ENCODE results near the gene MISP3. TPM values are rescaled to one million over a fixed set of nuclear protein-coding genes. Genes with fewer than 3 reads are reported as not detected.
A peak's percentile ranks its signal among the peaks of the same experiment; 100 is the strongest.

The MISP3 gene
- polyA plus RNA-seq, 1 donor (not counting 4 experiments of a cell fraction or from before 2014, with no cell fraction given), result 0.79 TPM

DNA sequence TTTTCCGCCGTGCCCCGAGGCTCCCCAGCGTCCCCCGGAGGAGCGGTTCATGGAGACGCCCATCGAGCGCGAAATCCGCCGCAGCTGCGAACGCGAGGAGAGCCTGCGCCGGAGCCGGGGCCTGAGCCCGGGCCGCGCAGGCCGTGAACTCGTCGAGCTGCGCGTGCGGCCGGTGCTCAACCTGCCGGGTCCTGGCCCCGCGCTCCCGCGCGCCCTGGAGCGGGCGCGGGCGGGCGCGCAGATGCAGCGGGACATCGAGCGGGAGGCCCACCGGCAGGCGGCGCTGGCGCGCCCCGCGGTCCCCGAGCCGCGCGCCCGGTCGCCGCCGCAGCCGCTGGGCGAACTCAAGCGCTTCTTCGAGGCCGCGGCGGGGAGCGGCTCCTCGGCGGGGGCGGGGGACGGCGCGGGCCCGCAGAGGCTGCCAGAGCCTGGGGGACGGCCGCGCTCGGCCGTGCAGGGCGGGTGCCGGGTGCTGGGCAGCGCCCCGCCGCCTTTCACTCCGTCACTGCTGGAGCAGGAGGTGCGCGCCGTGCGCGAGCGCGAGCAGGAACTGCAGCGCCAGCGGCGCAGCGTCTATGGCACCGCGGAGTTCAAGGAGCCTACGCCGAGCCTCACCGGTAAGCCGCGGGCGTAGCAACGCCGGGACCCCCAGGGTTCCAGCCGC, 807 bp downstream of the MISP3 start:
- no peaks in the 10 kb centered on the region for H3K36me3 ChIP-seq (ENCODE audit: control insufficient read depth in 2 of 2, extremely low read depth in 1 of 2, insufficient read depth in 2 of 2, low read length in 2 of 2)
- H3K9me3 ChIP-seq (ENCODE audit: control insufficient read depth, low read depth, low read length), result no peaks in the 10 kb centered on the region
- no peaks in the 10 kb centered on the region for H3K9me1 ChIP-seq (ENCODE audit: control insufficient read depth, extremely low read depth, insufficient read depth, low read length)
- FAIRE-seq (no peak), DNase-seq (ENCODE audit: low read depth, low spot score) (no peak)
- dilution Hi-C loops (cut with MboI; ENCODE audit: extremely low pct_ligation_motif_present, low sequenced_read_pairs), result no loop called here
- peak overlapping the region; percentile 88 for H2AFZ ChIP-seq (ENCODE audit: control insufficient read depth, low read length)
- peak overlapping the region; percentile 91 for H3K4me2 ChIP-seq (ENCODE audit: control insufficient read depth, extremely low read depth, insufficient read depth, low read depth, low read length)
- peaks cover 1% of the 10 kb centered on the region for H3K79me2 ChIP-seq (ENCODE audit: control insufficient read depth, insufficient read depth, low read length)
- TF ChIP-seq, protein P1, sequence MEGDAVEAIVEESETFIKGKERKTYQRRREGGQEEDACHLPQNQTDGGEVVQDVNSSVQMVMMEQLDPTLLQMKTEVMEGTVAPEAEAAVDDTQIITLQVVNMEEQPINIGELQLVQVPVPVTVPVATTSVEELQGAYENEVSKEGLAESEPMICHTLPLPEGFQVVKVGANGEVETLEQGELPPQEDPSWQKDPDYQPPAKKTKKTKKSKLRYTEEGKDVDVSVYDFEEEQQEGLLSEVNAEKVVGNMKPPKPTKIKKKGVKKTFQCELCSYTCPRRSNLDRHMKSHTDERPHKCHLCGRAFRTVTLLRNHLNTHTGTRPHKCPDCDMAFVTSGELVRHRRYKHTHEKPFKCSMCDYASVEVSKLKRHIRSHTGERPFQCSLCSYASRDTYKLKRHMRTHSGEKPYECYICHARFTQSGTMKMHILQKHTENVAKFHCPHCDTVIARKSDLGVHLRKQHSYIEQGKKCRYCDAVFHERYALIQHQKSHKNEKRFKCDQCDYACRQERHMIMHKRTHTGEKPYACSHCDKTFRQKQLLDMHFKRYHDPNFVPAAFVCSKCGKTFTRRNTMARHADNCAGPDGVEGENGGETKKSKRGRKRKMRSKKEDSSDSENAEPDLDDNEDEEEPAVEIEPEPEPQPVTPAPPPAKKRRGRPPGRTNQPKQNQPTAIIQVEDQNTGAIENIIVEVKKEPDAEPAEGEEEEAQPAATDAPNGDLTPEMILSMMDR (optimal IDR thresholded peaks at IDR 0.05 in 1 of 3, IDR thresholded peaks at IDR 0.05 in 1 of 3, conservative IDR thresholded peaks at IDR 0.05 in 1 of 3; ENCODE audit: extremely low read depth in 1 of 3, insufficient read depth in 2 of 3, low read length in 3 of 3), result peak in 2 of 3 experiments; percentile 23 to 68
- no peak for TF ChIP-seq EZH2 (IDR thresholded peaks at IDR 0.05; ENCODE audit: low read length)
- peak overlapping the region; percentile 74 for H3K9ac ChIP-seq (ENCODE audit: control insufficient read depth, extremely low read depth, insufficient read depth, low read length)
- peaks cover 23% of the 10 kb centered on the region for H3K27me3 ChIP-seq (ENCODE audit: control insufficient read depth, extremely low read depth, insufficient read depth, low read length)
- no peaks in the 10 kb centered on the region for H4K20me1 ChIP-seq (ENCODE audit: control insufficient read depth, extremely low read depth, insufficient read depth, low read length)
- peaks cover 24% of the 10 kb centered on the region for H3K4me1 ChIP-seq (ENCODE audit: control insufficient read depth, extremely low read depth, insufficient read depth, low read length)
- peak overlapping the region; percentile 61 to 98 (median 87) for H3K4me3 ChIP-seq (ENCODE audit: control insufficient read depth in 2 of 3, extremely low read depth in 1 of 3, insufficient read depth in 2 of 3, low read depth in 1 of 3, low read length in 3 of 3)
- peak overlapping the region; percentile 31 for H3K27ac ChIP-seq (ENCODE audit: control insufficient read depth, insufficient read depth, low read length)

DNA sequence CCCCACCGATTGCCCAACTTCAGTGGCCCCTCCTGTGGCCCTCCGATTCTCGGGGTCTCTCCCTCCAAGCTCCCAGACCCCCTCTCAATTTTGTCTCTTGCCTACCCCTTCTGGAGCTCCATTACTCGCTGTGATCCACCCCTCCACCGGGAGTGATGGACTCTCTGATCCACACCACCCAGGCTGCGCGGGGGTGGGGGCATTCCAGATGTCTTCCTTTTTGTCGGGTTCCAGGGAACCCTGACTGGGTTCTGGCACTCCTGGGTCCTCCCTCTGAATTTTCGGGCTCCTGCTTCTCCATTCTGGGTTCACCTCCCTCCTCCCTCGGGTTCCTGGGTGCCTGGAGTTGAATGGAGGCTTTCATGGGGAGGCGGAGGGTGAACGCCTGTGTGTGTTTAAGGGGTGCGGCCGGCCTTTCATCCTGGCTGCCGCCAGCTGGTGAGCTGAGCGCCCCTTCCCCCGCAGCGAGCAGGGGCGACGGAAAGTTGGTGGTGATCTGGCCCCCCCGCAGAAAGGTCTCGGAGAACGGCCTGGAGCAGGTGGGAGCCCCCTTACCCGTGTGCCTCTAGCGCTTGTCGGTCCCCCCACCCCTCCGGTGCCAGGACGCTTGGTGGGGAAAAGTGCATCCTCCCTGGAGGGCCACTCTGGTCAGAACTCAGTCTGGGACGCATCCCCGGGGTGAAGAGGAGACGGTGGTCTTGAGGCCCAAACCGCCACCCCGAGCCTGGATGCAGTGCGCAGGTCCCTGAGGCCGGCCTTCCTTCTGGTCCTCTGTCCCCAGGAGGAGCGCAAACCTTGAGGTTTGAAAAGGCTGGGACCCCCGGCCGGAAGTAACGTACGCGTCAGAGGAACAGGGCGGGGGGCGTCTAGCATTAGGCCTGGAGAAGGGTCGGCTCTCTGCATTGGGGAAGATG, 1.6 kb downstream of the MISP3 start:
- no peaks in the 10 kb centered on the region for H4K20me1 ChIP-seq (ENCODE audit: control insufficient read depth, extremely low read depth, insufficient read depth, low read length)
- H3K4me2 ChIP-seq (ENCODE audit: control insufficient read depth, extremely low read depth, insufficient read depth, low read depth, low read length), result peak overlapping the region; percentile 91
- H3K27ac ChIP-seq (ENCODE audit: control insufficient read depth, insufficient read depth, low read length), result peak overlapping the region; percentile 31
- FAIRE-seq, result no peak
- peak overlapping the region; percentile 74 for H3K9ac ChIP-seq (ENCODE audit: control insufficient read depth, extremely low read depth, insufficient read depth, low read length)
- peaks cover 24% of the 10 kb centered on the region for H3K4me1 ChIP-seq (ENCODE audit: control insufficient read depth, extremely low read depth, insufficient read depth, low read length)
- peaks cover 23% of the 10 kb centered on the region for H3K27me3 ChIP-seq (ENCODE audit: control insufficient read depth, extremely low read depth, insufficient read depth, low read length)
- dilution Hi-C loops (cut with MboI; ENCODE audit: extremely low pct_ligation_motif_present, low sequenced_read_pairs), result no loop called here
- no peak for DNase-seq (ENCODE audit: low read depth, low spot score)
- peak overlapping the region; percentile 61 to 98 (median 87) for H3K4me3 ChIP-seq (ENCODE audit: control insufficient read depth in 2 of 3, extremely low read depth in 1 of 3, insufficient read depth in 2 of 3, low read depth in 1 of 3, low read length in 3 of 3)
- TF ChIP-seq, protein P1 (optimal IDR thresholded peaks at IDR 0.05 in 1 of 3, IDR thresholded peaks at IDR 0.05 in 1 of 3, conservative IDR thresholded peaks at IDR 0.05 in 1 of 3; ENCODE audit: extremely low read depth in 1 of 3, insufficient read depth in 2 of 3, low read length in 3 of 3), result no peak
- TF ChIP-seq EZH2 (IDR thresholded peaks at IDR 0.05; ENCODE audit: low read length), result no peak
- H3K9me1 ChIP-seq (ENCODE audit: control insufficient read depth, extremely low read depth, insufficient read depth, low read length), result no peaks in the 10 kb centered on the region
- H3K79me2 ChIP-seq (ENCODE audit: control insufficient read depth, insufficient read depth, low read length), result peaks cover 1% of the 10 kb centered on the region
- no peaks in the 10 kb centered on the region for H3K9me3 ChIP-seq (ENCODE audit: control insufficient read depth, low read depth, low read length)
- peak overlapping the region; percentile 88 for H2AFZ ChIP-seq (ENCODE audit: control insufficient read depth, low read length)
- no peaks in the 10 kb centered on the region for H3K36me3 ChIP-seq (ENCODE audit: control insufficient read depth in 2 of 2, extremely low read depth in 1 of 2, insufficient read depth in 2 of 2, low read length in 2 of 2)
